Osteoblast (primary cell): Measurements from ENCODE around the gene ASIC4. TPM values are rescaled to one million over a fixed set of nuclear protein-coding genes. Genes with fewer than 3 reads are reported as not detected.

ENCODE experiments used
- DNase-seq: peaks from one replicate; pipeline ENCODE4 v3.0.0; 2011; ENCODE audit warnings: low spot score, mixed read lengths; ENCODE audit not compliant: insufficient read length; ENCODE audit errors: missing footprints
- H2AFZ ChIP-seq: 2 replicates; pipeline ENCODE4 v1.6.0; 2011; ENCODE audit warnings: mild to moderate bottlenecking, low read length
- H3K27ac ChIP-seq: 2 replicates; pipeline ENCODE4 v1.5.1; 2011; ENCODE audit warnings: mild to moderate bottlenecking, low read depth, low read length, moderate library complexity
- H3K27me3 ChIP-seq: 2 replicates; pipeline ENCODE4 v1.6.0; 2012; ENCODE audit warnings: mild to moderate bottlenecking, control low read depth, inconsistent platforms, low read length, moderate library complexity; ENCODE audit not compliant: insufficient read depth
- H3K36me3 ChIP-seq: 2 replicates; pipeline ENCODE4 v1.5.1; 2011; ENCODE audit warnings: mild to moderate bottlenecking, low read length, control low read depth, moderate library complexity; ENCODE audit not compliant: insufficient read depth
- H3K4me1 ChIP-seq: 2 replicates; pipeline ENCODE4 v1.5.1; 2011; ENCODE audit warnings: mild to moderate bottlenecking, low read length, control low read depth, moderate library complexity; ENCODE audit not compliant: insufficient read depth
- H3K4me2 ChIP-seq: 2 replicates; pipeline ENCODE4 v1.6.0; 2011; ENCODE audit warnings: mild to moderate bottlenecking, low read length; ENCODE audit not compliant: insufficient read depth
- H3K4me3 ChIP-seq: fragments of 200-600 bp; sonication (generic); 3 replicates; pipeline ENCODE4 v1.5.1; 2012; ENCODE audit warnings: mild to moderate bottlenecking, low read length, inconsistent platforms; ENCODE audit not compliant: insufficient read depth
- H3K79me2 ChIP-seq: 2 replicates; pipeline ENCODE4 v1.6.0; 2012; ENCODE audit warnings: mild to moderate bottlenecking, low read length, control low read depth, inconsistent platforms; ENCODE audit not compliant: insufficient read depth
- H3K9me3 ChIP-seq: 2 replicates; pipeline ENCODE4 v1.5.1; 2011; ENCODE audit warnings: low read depth, low read length, control low read depth
- H4K20me1 ChIP-seq: 2 replicates; pipeline ENCODE4 v1.6.0; 2012; ENCODE audit warnings: mild to moderate bottlenecking, low read length, control low read depth; ENCODE audit not compliant: insufficient read depth
- total RNA-seq: library from RNA; depleted of rRNA; stranded (reverse); fragments of >200 nt; gene quantifications from 2 replicates; pipeline ENCODE4 v1.2.3, GENCODE V29; 2012
- TF ChIP-seq, protein P1 (sequence below): IDR thresholded peaks from 2 replicates; pipeline ENCODE4 v1.5.1; 2011; ENCODE audit warnings: mild to moderate bottlenecking, low read depth, low read length, moderate library complexity; ENCODE audit errors: extremely low read depth

The ASIC4 gene
- total RNA-seq, 1 donor, result not detected

DNA sequence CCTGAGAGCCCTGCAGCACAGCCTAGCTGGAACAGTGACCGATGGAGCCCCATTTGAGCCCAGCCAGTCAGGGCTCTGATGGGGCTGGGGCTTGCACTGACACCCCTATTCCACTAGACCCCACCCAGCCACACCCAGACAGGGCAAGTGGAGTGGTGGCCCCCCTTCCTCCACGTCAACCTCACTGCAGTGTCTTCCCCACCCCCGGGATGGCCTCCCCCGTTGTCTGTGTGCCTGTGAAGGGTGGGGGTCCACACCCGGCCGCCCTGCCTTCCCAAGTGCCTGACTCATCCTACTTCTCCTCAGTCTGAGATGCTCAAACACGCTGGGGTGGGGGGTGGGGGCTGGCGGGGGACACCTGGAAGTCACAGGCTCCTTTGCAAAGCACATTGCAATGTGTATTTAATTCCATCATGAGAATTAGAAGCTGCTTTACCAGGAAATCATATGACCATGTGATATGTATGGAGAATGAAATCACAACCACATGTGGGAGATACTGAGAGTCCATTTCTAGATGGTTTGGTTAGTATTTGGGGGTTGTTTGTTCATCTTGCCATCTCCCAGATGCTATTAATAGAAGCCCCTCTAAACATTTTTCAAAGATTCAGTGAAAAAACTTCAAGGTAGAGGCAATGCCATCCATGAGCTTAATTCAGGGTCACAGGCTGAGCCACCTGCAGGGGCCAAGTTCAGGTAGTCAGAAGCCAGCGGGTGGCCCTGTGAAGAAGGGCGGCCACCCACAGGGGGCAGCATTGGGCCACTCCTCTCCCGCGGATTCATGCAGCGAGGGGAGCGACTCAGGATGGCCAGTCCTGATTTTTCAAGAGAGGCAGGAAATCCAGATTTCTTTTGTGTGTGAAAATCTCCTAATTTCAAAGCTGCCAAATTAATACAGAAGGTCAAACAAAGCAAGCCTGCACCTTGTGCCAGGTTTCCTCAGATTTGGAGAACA, 38.3 kb upstream of the ASIC4 start:
- peak; percentile 98 for DNase-seq
- Histone ChIP-seq H3K4me1 (no peaks in the 10 kb centered on the region), H3K79me2 (no peaks in the 10 kb centered on the region), H3K36me3 (peaks cover 81% of the 10 kb centered on the region), H4K20me1 (no peaks in the 10 kb centered on the region), H3K9me3 (no peaks in the 10 kb centered on the region), H3K27ac (no peak overlapping the region), H3K27me3 (no peaks in the 10 kb centered on the region), H3K4me2 (no peak overlapping the region), H3K4me3 (no peak overlapping the region), H2AFZ (no peak overlapping the region)
- TF ChIP-seq, protein P1, sequence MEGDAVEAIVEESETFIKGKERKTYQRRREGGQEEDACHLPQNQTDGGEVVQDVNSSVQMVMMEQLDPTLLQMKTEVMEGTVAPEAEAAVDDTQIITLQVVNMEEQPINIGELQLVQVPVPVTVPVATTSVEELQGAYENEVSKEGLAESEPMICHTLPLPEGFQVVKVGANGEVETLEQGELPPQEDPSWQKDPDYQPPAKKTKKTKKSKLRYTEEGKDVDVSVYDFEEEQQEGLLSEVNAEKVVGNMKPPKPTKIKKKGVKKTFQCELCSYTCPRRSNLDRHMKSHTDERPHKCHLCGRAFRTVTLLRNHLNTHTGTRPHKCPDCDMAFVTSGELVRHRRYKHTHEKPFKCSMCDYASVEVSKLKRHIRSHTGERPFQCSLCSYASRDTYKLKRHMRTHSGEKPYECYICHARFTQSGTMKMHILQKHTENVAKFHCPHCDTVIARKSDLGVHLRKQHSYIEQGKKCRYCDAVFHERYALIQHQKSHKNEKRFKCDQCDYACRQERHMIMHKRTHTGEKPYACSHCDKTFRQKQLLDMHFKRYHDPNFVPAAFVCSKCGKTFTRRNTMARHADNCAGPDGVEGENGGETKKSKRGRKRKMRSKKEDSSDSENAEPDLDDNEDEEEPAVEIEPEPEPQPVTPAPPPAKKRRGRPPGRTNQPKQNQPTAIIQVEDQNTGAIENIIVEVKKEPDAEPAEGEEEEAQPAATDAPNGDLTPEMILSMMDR, result peak; percentile 81

DNA sequence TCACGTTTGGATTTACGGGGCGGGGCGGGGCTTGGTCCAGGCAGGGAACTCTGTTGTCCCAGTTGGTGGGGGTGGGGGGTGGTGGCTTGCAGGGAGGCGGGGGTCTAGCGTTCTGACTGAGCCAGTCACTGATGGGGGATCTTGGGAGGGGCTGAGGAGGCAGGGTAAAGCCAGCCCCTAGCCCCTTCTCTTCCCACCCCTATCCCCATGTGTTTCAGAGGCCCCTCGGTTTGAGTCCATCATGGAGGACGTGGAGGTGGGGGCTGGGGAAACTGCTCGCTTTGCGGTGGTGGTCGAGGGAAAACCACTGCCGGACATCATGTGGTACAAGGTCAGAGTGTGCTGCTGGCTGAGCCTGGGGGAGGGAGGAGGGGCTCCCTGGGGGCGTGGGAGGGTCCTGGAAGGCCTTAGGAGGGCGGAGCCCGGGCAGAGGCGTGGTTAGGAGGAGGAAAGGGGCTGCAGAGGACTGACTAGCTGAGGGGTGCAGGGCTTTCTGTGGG, 37.6 kb upstream of the ASIC4 start:
- Histone ChIP-seq H3K27ac (no peak overlapping the region), H3K9me3 (no peaks in the 10 kb centered on the region), H3K4me2 (no peak overlapping the region), H3K4me3 (no peak overlapping the region), H2AFZ (no peak overlapping the region), H3K36me3 (peaks cover 81% of the 10 kb centered on the region), H4K20me1 (no peaks in the 10 kb centered on the region), H3K4me1 (no peaks in the 10 kb centered on the region), H3K27me3 (no peaks in the 10 kb centered on the region), H3K79me2 (no peaks in the 10 kb centered on the region)
- DNase-seq, result no peak
- TF ChIP-seq, protein P1, result no peak

DNA sequence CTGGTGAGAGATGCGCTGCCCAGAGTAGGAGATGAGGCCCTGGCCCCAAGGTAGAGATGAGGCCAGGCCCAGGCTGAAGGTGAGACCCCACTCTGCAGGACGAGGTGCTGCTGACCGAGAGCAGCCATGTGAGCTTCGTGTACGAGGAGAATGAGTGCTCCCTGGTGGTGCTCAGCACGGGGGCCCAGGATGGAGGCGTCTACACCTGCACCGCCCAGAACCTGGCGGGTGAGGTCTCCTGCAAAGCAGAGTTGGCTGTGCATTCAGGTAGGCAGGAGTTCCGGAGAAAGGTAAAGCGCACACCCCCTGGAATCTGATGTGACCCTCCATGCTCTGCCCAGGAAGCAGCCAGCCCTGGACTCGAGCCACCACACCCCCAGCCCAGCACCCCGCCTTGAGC, 37.1 kb upstream of the ASIC4 start:
- Histone ChIP-seq H3K4me1 (no peaks in the 10 kb centered on the region), H3K4me2 (no peak overlapping the region), H4K20me1 (no peaks in the 10 kb centered on the region), H3K79me2 (no peaks in the 10 kb centered on the region), H3K4me3 (no peak overlapping the region), H3K27ac (no peak overlapping the region), H3K27me3 (no peaks in the 10 kb centered on the region), H3K36me3 (peaks cover 81% of the 10 kb centered on the region), H3K9me3 (no peaks in the 10 kb centered on the region), H2AFZ (no peak overlapping the region)
- TF ChIP-seq, protein P1, result no peak
- no peak for DNase-seq

DNA sequence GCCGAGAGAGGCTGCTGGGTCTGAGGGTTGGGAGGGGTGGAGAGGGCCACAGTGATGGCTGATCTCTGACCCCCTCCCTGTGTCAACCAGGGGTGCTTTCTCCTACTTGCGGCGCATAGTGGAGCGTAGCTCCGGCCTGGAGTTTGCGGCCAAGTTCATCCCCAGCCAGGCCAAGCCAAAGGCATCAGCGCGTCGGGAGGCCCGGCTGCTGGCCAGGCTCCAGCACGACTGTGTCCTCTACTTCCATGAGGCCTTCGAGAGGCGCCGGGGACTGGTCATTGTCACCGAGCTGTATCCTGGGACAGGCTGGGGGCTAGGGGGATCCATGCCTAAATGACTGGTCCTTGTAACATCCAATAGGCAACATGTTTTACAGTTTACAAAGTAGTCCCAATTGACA, 36.5 kb upstream of the ASIC4 start:
- H3K36me3 ChIP-seq, result peaks cover 80% of the 10 kb centered on the region
- DNase-seq, result no peak
- no peak overlapping the region for H3K27ac ChIP-seq
- H4K20me1 ChIP-seq, result no peaks in the 10 kb centered on the region
- no peak overlapping the region for H3K4me2 ChIP-seq
- H3K79me2 ChIP-seq, result no peaks in the 10 kb centered on the region
- no peak overlapping the region for H3K4me3 ChIP-seq
- TF ChIP-seq, protein P1, result no peak
- H3K27me3 ChIP-seq, result no peaks in the 10 kb centered on the region
- no peaks in the 10 kb centered on the region for H3K9me3 ChIP-seq
- no peaks in the 10 kb centered on the region for H3K4me1 ChIP-seq
- H2AFZ ChIP-seq, result no peak overlapping the region
